HepG2 (cell line): ENCODE results near the gene P4HTM. TPM values are rescaled to one million over a fixed set of nuclear protein-coding genes. Genes with fewer than 3 reads are reported as not detected.

Experiments used
- ADNP ChIP-seq: sonication (generic); formaldehyde crosslinking; IDR thresholded peaks from 2 replicates; pipeline ENCODE4 v1.4.0; 2020; ENCODE audit warnings: missing genetic modification reagents
- ARHGAP35 ChIP-seq: sonication (generic); formaldehyde crosslinking; IDR thresholded peaks from 2 replicates; pipeline ENCODE4 v1.9.0; 2022; ENCODE audit warnings: mild to moderate bottlenecking, inconsistent platforms, moderate library complexity, missing genetic modification reagents, borderline replicate concordance
- BCL6 ChIP-seq: IDR thresholded peaks from 2 replicates; pipeline ENCODE4 v1.6.1; 2016; ENCODE audit warnings: missing genetic modification reagents, missing compliant biosample characterization
- BCLAF1 ChIP-seq: fragments of 450-650 bp; IDR thresholded peaks from 2 replicates; pipeline ENCODE4 v1.6.1; 2017; ENCODE audit warnings: mild to moderate bottlenecking
- CSRNP1 ChIP-seq: sonication (generic); formaldehyde crosslinking; IDR thresholded peaks from 2 replicates; pipeline ENCODE4 v1.8.1; 2023; ENCODE audit warnings: mild to moderate bottlenecking, missing genetic modification reagents
- DBP ChIP-seq: sonication (generic); formaldehyde crosslinking; IDR thresholded peaks from 2 replicates; pipeline ENCODE4 v1.4.0; 2020; ENCODE audit warnings: missing genetic modification reagents; ENCODE audit errors: not compliant biosample characterization
- ELF1 ChIP-seq: sonication (generic); formaldehyde crosslinking; IDR thresholded peaks from 2 replicates; pipeline ENCODE4 v1.4.0; 2020; ENCODE audit warnings: missing genetic modification reagents
- FOXJ3 ChIP-seq: sonication (generic); formaldehyde crosslinking; IDR thresholded peaks from 2 replicates; pipeline ENCODE4 v1.4.0; 2020; ENCODE audit warnings: missing genetic modification reagents, mild to moderate bottlenecking, borderline replicate concordance
- HDAC2 ChIP-seq: sonication (generic); formaldehyde crosslinking; IDR thresholded peaks from 2 replicates; pipeline ENCODE4 v1.4.0; 2020; ENCODE audit warnings: missing genetic modification reagents
- JARID2 ChIP-seq: sonication (generic); formaldehyde crosslinking; IDR thresholded peaks from 2 replicates; pipeline ENCODE4 v1.8.1; 2023; ENCODE audit warnings: missing genetic modification reagents, inconsistent platforms; ENCODE audit not compliant: insufficient replicate concordance
- KDM5A ChIP-seq: fragments of 200-600 bp; sonication (generic); IDR thresholded peaks from 2 replicates; pipeline ENCODE4 v1.7.0; 2018; ENCODE audit warnings: antibody characterized with exemption, mild to moderate bottlenecking, low read length, borderline replicate concordance
- MTA3 ChIP-seq: sonication (generic); formaldehyde crosslinking; IDR thresholded peaks from 2 replicates; pipeline ENCODE4 v1.4.0; 2020; ENCODE audit warnings: missing genetic modification reagents
- SAP130 ChIP-seq: IDR thresholded peaks from 2 replicates; pipeline ENCODE4 v1.6.1; 2016; ENCODE audit warnings: low read depth
- SMARCC2 ChIP-seq: fragments of 450-650 bp; IDR thresholded peaks from 2 replicates; pipeline ENCODE4 v1.6.1; 2017; ENCODE audit warnings: antibody characterized with exemption, mild to moderate bottlenecking
- ZC3H13 ChIP-seq: sonication (generic); formaldehyde crosslinking; IDR thresholded peaks from 2 replicates; pipeline ENCODE4 v1.8.1; 2023; ENCODE audit warnings: mild to moderate bottlenecking, missing genetic modification reagents, moderate library complexity
- ZFP41 ChIP-seq: sonication (generic); formaldehyde crosslinking; IDR thresholded peaks from 2 replicates; pipeline ENCODE4 v1.4.0; 2020; ENCODE audit warnings: mild to moderate bottlenecking, missing genetic modification reagents, borderline replicate concordance
- ZFP82 ChIP-seq: sonication (generic); formaldehyde crosslinking; IDR thresholded peaks from 2 replicates; pipeline ENCODE4 v1.5.1; 2020; ENCODE audit warnings: mild to moderate bottlenecking, missing genetic modification reagents, borderline replicate concordance
- ZNF292 ChIP-seq: sonication (generic); formaldehyde crosslinking; IDR thresholded peaks from 2 replicates; pipeline ENCODE4 v1.8.1; 2022; ENCODE audit warnings: mild to moderate bottlenecking, low read depth, missing genetic modification reagents, borderline replicate concordance
- ZNF431 ChIP-seq: sonication (generic); formaldehyde crosslinking; IDR thresholded peaks from 2 replicates; pipeline ENCODE4 v1.9.0; 2022; ENCODE audit warnings: missing genetic modification reagents, low read depth, mild to moderate bottlenecking, borderline replicate concordance
- ZNF780A ChIP-seq: sonication (generic); formaldehyde crosslinking; IDR thresholded peaks from 2 replicates; pipeline ENCODE4 v1.8.0; 2022; ENCODE audit warnings: mild to moderate bottlenecking, missing genetic modification reagents, moderate library complexity
- polyA plus RNA-seq, 8 experiments: library from polyadenylated mRNA; depleted of rRNA in 3 of 8; stranded (reverse) in 7 of 8; unstranded in 1 of 8; fragments of >200 nt; fragmentation: Illumina TruSeq in 4 of 8; extraction: Trizol in 4 of 8; gene quantifications; 2 replicates each; pipeline versions ENCODE4 v1.2.1 to v1.2.3, GENCODE V29; 2011 to 2016; ENCODE audit warnings: low read depth in 4 of 8, missing spikeins in 1 of 8, mixed read lengths in 1 of 8; ENCODE audit not compliant: insufficient read depth in 1 of 8
- total RNA-seq, 5 experiments: library from RNA; depleted of rRNA; stranded (reverse); fragments of >200 nt; fragmentation: Illumina TruSeq; extraction: Trizol; gene quantifications; 2 replicates each; pipeline ENCODE4 v1.2.3, GENCODE V29; 2016; ENCODE audit warnings: low read depth in 1 of 5
- TF ChIP-seq, protein P1 (sequence below): sonication (generic); formaldehyde crosslinking; conservative IDR thresholded peaks from 2 replicates; pipeline ENCODE4 v1.4.0; 2020; ENCODE audit warnings: missing genetic modification reagents
- TF ChIP-seq, protein P2 (sequence below): sonication (generic); formaldehyde crosslinking; IDR thresholded peaks from 2 replicates; pipeline ENCODE4 v1.4.0; 2020; ENCODE audit warnings: mild to moderate bottlenecking, missing genetic modification reagents

P4HTM gene
- total and polyA plus RNA-seq, 2 of the 13 experiments (the other 11 are each of a cell fraction or from before 2014, with no cell fraction given), result 0.01 TPM; not detected in 1

- peak; percentile 60; the same call in 1 of the 2 replicates for TF ChIP-seq CSRNP1 (CRISPR knock-in tag)
- TF ChIP-seq ZC3H13 (CRISPR knock-in tag), result no peak; the same call in 1 of the 2 replicates
- no peak; the same call in none of the 2 replicates for TF ChIP-seq ARHGAP35
- TF ChIP-seq, protein P1, sequence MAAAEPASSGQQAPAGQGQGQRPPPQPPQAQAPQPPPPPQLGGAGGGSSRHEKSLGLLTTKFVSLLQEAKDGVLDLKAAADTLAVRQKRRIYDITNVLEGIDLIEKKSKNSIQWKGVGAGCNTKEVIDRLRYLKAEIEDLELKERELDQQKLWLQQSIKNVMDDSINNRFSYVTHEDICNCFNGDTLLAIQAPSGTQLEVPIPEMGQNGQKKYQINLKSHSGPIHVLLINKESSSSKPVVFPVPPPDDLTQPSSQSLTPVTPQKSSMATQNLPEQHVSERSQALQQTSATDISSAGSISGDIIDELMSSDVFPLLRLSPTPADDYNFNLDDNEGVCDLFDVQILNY (CRISPR knock-in tag), result peak; percentile 46; the same call in 1 of the 2 replicates
- TF ChIP-seq SMARCC2, result no peak
- TF ChIP-seq ZFP82, result peak; percentile 52; the same call in 1 of the 2 replicates
- TF ChIP-seq ADNP, result 0 out of 2 replicates have a peak, but pooled peaks have one; percentile 37
- TF ChIP-seq HDAC2, result peak; percentile 62
- TF ChIP-seq ZNF292 (CRISPR knock-in tag), result no peak
- peak; percentile 87 for TF ChIP-seq DBP (CRISPR knock-in tag)
- TF ChIP-seq JARID2 (CRISPR knock-in tag), result no peak
- TF ChIP-seq BCLAF1, result no peak
- TF ChIP-seq FOXJ3, result peak; percentile 7; the same call in 1 of the 2 replicates
- no peak for TF ChIP-seq ELF1 (CRISPR knock-in tag)
- TF ChIP-seq MTA3, result no peak
- TF ChIP-seq, protein P2, sequence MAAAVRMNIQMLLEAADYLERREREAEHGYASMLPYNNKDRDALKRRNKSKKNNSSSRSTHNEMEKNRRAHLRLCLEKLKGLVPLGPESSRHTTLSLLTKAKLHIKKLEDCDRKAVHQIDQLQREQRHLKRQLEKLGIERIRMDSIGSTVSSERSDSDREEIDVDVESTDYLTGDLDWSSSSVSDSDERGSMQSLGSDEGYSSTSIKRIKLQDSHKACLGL (CRISPR knock-in tag), result 0 out of 2 replicates have a peak, but pooled peaks have one; percentile 45
- peak; percentile 24; the same call in 1 of the 2 replicates for TF ChIP-seq BCL6 (CRISPR knock-in tag)
- peak; percentile 79; the same call in 1 of the 2 replicates for TF ChIP-seq ZFP41 (CRISPR knock-in tag)
- TF ChIP-seq ZNF431 (CRISPR knock-in tag), result peak; percentile 53; the same call in 1 of the 2 replicates
- TF ChIP-seq SAP130, result peak; percentile 86
- peak; percentile 71; the same call in 1 of the 2 replicates for TF ChIP-seq ZNF780A (CRISPR knock-in tag)
- peak; percentile 86 for TF ChIP-seq KDM5A
These were observed 32.0 kb downstream of the P4HTM start, which contains the start of gene NDUFAF3 (continued) for GRCh38 chr3:49021813-49022687.
